MM.1S (cell line): ENCODE results near the gene ANO2.
A peak's percentile ranks its signal among the peaks of the same experiment; 100 is the strongest.

Source experiments
- DNase-seq: peaks from one replicate; pipeline ENCODE4 v3.0.0-alpha.2; 2015
- H2AFZ ChIP-seq: fragments of 300-600 bp; sonication (generic); 2 replicates; pipeline ENCODE4 v1.6.0; 2016; ENCODE audit warnings: antibody characterized with exemption, low read length
- H3F3A ChIP-seq: fragments of 300-600 bp; sonication (generic); 2 replicates; pipeline ENCODE4 v1.6.1; 2016; ENCODE audit warnings: mild to moderate bottlenecking, antibody characterized with exemption, low read length, moderate library complexity, mixed read lengths; ENCODE audit not compliant: insufficient read depth
- H3K27ac ChIP-seq: fragments of 300-600 bp; sonication (generic); 2 replicates; pipeline ENCODE4 v1.5.1; 2016; ENCODE audit warnings: mild to moderate bottlenecking, low read length
- H3K27me3 ChIP-seq: fragments of 300-600 bp; sonication (generic); replicated peaks from 2 replicates; pipeline ENCODE4 v1.6.0; 2016; ENCODE audit warnings: low read length; ENCODE audit not compliant: insufficient read depth
- H3K36me3 ChIP-seq: fragments of 300-600 bp; sonication (generic); replicated peaks from 2 replicates; pipeline ENCODE4 v1.6.1; 2016; ENCODE audit warnings: mild to moderate bottlenecking, low read length, mixed read lengths; ENCODE audit not compliant: insufficient read depth
- H3K4me1 ChIP-seq: fragments of 300-600 bp; sonication (generic); 2 replicates; pipeline ENCODE4 v1.6.1; 2016; ENCODE audit warnings: low read length, mixed read lengths
- H3K4me2 ChIP-seq: fragments of 300-600 bp; sonication (generic); 2 replicates; pipeline ENCODE4 v1.6.0; 2016; ENCODE audit warnings: low read depth, low read length
- H3K4me3 ChIP-seq: fragments of 300-600 bp; sonication (generic); 2 replicates; pipeline ENCODE4 v1.5.1; 2016; ENCODE audit warnings: low read length, mixed read lengths
- H3K79me2 ChIP-seq: fragments of 300-600 bp; sonication (generic); 2 replicates; pipeline ENCODE4 v1.6.1; 2016; ENCODE audit warnings: mixed run types, low read length, mixed read lengths
- H3K9ac ChIP-seq: fragments of 300-600 bp; sonication (generic); 2 replicates; pipeline ENCODE4 v1.6.1; 2016; ENCODE audit warnings: low read length, mixed read lengths
- H3K9me2 ChIP-seq: fragments of 300-600 bp; sonication (generic); replicated peaks from 2 replicates; pipeline ENCODE4 v1.6.1; 2016; ENCODE audit warnings: mild to moderate bottlenecking, low read length, mixed read lengths; ENCODE audit not compliant: insufficient read depth
- H3K9me3 ChIP-seq: fragments of 300-600 bp; sonication (generic); replicated peaks from 2 replicates; pipeline ENCODE4 v1.6.1; 2016; ENCODE audit warnings: mild to moderate bottlenecking, low read length, mixed read lengths; ENCODE audit not compliant: insufficient read depth
- H4K20me1 ChIP-seq: fragments of 300-600 bp; sonication (generic); 2 replicates; pipeline ENCODE4 v1.6.1; 2016; ENCODE audit warnings: mild to moderate bottlenecking, low read length, moderate library complexity, mixed read lengths; ENCODE audit not compliant: insufficient read depth
- EZH2 ChIP-seq: fragments of 300-600 bp; sonication (generic); optimal IDR thresholded peaks from 2 replicates; pipeline ENCODE3; 2017; ENCODE audit warnings: low read depth, mild to moderate bottlenecking, antibody characterized with exemption, low read length, mixed read lengths
- EZH2phosphoT487 ChIP-seq: fragments of 300-600 bp; sonication (generic); IDR thresholded peaks from 2 replicates; pipeline ENCODE4 v1.6.1; 2018; ENCODE audit warnings: antibody characterized with exemption, low read length
- TF ChIP-seq, protein P1 (sequence below): fragments of 300-600 bp; sonication (generic); IDR thresholded peaks from 2 replicates; pipeline ENCODE4 v1.5.1; 2016; ENCODE audit warnings: antibody characterized with exemption, low read length, mixed read lengths

Gene ANO2

GRCh38 chr12:5948696-5949095, 3.6 kb upstream of the ANO2 start:
- Histone ChIP-seq H3K27ac (no peak overlapping the region), H3K4me1 (no peaks in the 10 kb centered on the region), H3K9ac (no peak overlapping the region), H3K4me2 (no peak overlapping the region), H3K4me3 (no peak overlapping the region), H3F3A (no peaks in the 10 kb centered on the region), H3K27me3 (peaks cover 22% of the 10 kb centered on the region), H3K36me3 (no peaks in the 10 kb centered on the region), H4K20me1 (no peaks in the 10 kb centered on the region), H3K79me2 (no peaks in the 10 kb centered on the region), H2AFZ (no peak overlapping the region), H3K9me3 (no peaks in the 10 kb centered on the region), H3K9me2 (no peaks in the 10 kb centered on the region)
- TF ChIP-seq, protein P1, sequence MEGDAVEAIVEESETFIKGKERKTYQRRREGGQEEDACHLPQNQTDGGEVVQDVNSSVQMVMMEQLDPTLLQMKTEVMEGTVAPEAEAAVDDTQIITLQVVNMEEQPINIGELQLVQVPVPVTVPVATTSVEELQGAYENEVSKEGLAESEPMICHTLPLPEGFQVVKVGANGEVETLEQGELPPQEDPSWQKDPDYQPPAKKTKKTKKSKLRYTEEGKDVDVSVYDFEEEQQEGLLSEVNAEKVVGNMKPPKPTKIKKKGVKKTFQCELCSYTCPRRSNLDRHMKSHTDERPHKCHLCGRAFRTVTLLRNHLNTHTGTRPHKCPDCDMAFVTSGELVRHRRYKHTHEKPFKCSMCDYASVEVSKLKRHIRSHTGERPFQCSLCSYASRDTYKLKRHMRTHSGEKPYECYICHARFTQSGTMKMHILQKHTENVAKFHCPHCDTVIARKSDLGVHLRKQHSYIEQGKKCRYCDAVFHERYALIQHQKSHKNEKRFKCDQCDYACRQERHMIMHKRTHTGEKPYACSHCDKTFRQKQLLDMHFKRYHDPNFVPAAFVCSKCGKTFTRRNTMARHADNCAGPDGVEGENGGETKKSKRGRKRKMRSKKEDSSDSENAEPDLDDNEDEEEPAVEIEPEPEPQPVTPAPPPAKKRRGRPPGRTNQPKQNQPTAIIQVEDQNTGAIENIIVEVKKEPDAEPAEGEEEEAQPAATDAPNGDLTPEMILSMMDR, result no peak
- TF ChIP-seq EZH2, result no peak
- DNase-seq, result no peak

DNA sequence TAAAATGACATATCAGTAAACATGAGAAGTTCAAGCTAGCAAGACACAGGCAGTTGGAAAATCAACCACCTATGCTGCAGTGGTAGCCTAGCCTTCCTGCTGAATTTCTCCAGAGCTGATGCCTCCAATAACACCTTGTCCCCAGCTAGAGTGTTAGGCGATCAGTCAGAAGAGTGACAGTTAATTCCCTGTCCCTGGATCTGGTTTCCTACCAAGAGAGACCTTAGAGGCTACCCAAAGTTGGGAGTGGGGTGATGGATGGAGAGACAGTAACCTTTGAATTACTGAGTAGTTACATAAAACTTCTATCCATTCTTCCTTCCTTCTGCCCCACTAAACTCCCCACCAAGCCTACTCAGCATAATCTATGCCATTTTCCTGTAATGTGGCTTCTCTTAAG, 1.9 kb upstream of the ANO2 start:
- H3K9me3 ChIP-seq, result no peaks in the 10 kb centered on the region
- no peaks in the 10 kb centered on the region for H3K4me1 ChIP-seq
- peaks cover 22% of the 10 kb centered on the region for H3K27me3 ChIP-seq
- H3K27ac ChIP-seq, result no peak overlapping the region
- H2AFZ ChIP-seq, result no peak overlapping the region
- no peaks in the 10 kb centered on the region for H3K36me3 ChIP-seq
- no peaks in the 10 kb centered on the region for H3F3A ChIP-seq
- H3K4me2 ChIP-seq, result no peak overlapping the region
- H4K20me1 ChIP-seq, result no peaks in the 10 kb centered on the region
- H3K79me2 ChIP-seq, result no peaks in the 10 kb centered on the region
- H3K9me2 ChIP-seq, result no peaks in the 10 kb centered on the region
- TF ChIP-seq, protein P1, result no peak
- TF ChIP-seq EZH2phosphoT487, result no peak
- TF ChIP-seq EZH2, result no peak
- no peak overlapping the region for H3K4me3 ChIP-seq
- DNase-seq, result no peak
- H3K9ac ChIP-seq, result no peak overlapping the region

DNA sequence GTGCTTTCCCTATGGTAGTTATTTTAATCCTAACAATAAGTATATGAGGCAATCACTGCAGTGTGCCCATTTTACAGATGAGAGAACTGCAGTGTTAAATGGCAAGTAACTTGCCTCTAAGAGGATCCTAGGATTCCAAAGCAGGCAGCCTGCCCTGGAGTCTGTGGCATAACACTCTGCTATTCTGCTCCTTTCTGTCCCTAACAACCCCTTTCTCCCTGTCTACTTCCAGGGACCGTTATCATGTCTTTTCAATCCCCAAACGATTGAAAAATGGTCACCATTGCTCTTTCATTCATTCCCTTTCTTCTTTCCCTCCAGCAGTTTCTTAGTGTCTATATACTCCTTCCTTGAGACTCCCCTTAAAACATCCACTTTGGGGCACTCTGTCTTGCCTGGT, 1.3 kb upstream of the ANO2 start:
- H4K20me1 ChIP-seq, result no peaks in the 10 kb centered on the region
- H3F3A ChIP-seq, result no peaks in the 10 kb centered on the region
- no peak overlapping the region for H3K4me3 ChIP-seq
- H2AFZ ChIP-seq, result no peak overlapping the region
- H3K9me3 ChIP-seq, result no peaks in the 10 kb centered on the region
- no peaks in the 10 kb centered on the region for H3K4me1 ChIP-seq
- TF ChIP-seq EZH2phosphoT487, result no peak
- TF ChIP-seq, protein P1, result no peak
- TF ChIP-seq EZH2, result no peak
- no peaks in the 10 kb centered on the region for H3K79me2 ChIP-seq
- peaks cover 22% of the 10 kb centered on the region for H3K27me3 ChIP-seq
- no peaks in the 10 kb centered on the region for H3K9me2 ChIP-seq
- H3K4me2 ChIP-seq, result no peak overlapping the region
- no peak for DNase-seq
- no peaks in the 10 kb centered on the region for H3K36me3 ChIP-seq
- H3K9ac ChIP-seq, result no peak overlapping the region
- no peak overlapping the region for H3K27ac ChIP-seq

- peak overlapping the region; percentile 49; the same call in 1 of the 2 replicates for H2AFZ ChIP-seq
- no peaks in the 10 kb centered on the region for H3K9me2 ChIP-seq
- TF ChIP-seq EZH2 (no peak), EZH2phosphoT487 (no peak)
- TF ChIP-seq, protein P1, result no peak
- DNase-seq, result no peak
- H3F3A ChIP-seq, result no peaks in the 10 kb centered on the region
- peaks cover 22% of the 10 kb centered on the region for H3K27me3 ChIP-seq
- no peaks in the 10 kb centered on the region for H3K9me3 ChIP-seq
- H3K4me2 ChIP-seq, result peak overlapping the region; percentile 90; the same call in 1 of the 2 replicates
- no peak overlapping the region for H3K9ac ChIP-seq
- H3K27ac ChIP-seq, result no peak overlapping the region
- no peaks in the 10 kb centered on the region for H3K79me2 ChIP-seq
- H3K36me3 ChIP-seq, result no peaks in the 10 kb centered on the region
- H3K4me3 ChIP-seq, result peak overlapping the region; percentile 51; the same call in 1 of the 2 replicates
- H4K20me1 ChIP-seq, result no peaks in the 10 kb centered on the region
- no peaks in the 10 kb centered on the region for H3K4me1 ChIP-seq
Observed at GRCh38 chr12:5944688-5945070, 380 bp downstream of the ANO2 start.
